CD4-positive, alpha-beta T cell treated with Interleukin-4 for 1 hour (primary cell): ENCODE measurements around the gene SYTL3.
"Not testable (repeated sequence)": the region's sequence is repeated elsewhere in the genome, so short reads cannot be mapped to it uniquely, and the experiment has no call there.

ENCODE experiments used
- DNase-seq, 2 donors: peaks; one replicate each; pipeline ENCODE4 v3.0.0-alpha.2; 2020 to 2022

The SYTL3 gene

GRCh38 chr6:158649289-158650143 lies at the start of gene SYTL3:
Gene SYTL3, plus strand, starts transcription at chr6:158650054. Its CDS starts 13,215 bp downstream, at chr6:158663269.
- peak; percentile 93 for DNase-seq

DNA sequence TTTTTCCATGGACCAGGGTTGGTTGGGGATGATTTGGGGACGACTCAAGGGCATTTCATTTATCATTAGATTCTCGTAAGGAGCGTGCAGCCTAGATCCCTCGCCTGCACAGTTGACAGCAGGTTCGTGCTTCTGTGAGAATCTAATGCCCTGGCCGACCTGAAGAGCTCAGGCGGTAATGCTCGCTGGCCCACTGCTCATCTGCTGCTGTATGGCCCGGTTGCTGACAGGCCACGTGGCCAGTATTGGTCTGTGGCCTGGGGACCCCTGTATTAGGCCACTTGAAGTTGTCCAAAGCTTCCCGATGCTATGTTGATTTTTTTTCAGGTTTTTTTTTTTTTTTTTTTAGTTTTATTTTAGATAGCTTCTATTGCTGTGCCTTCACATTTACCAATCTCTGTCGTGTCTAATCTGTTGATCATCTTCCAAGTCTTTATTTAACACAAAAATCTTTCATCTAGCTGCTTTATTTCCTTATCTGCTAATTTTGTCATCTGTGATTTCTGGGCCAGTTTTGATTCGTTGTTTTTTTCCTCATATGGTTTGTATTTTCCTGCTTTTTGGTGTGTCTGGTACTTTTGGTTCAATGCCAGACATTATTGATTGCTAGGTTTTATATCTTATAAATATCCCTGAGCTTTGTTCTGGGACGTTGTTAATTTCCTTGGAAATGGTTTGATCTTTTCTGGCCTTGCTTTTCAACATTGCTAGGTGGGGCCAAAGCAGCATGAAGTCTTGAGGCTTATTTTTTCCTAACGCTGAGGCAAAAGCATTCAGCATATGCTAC lies 46.4 kb upstream of the SYTL3 start:
- no peak for DNase-seq

DNA sequence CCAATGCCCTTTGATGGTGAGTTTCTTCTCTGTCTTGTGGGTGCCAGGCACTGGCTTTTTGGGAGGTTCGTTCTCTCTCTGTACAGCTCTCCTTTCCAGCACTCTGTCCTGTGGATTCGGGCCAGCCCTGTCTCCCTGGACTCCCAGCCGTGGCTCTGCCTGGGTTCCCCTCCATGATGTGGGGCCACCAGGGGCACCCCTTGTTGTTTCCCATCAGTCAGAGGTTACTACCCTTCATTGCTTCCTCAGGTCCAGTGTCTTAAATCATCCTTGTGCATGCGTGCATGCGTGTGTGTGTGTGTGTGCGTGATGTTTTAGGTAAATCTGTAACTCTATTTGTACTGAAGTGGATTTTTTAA lies 45.8 kb upstream of the SYTL3 start:
- DNase-seq, result no peak

DNA sequence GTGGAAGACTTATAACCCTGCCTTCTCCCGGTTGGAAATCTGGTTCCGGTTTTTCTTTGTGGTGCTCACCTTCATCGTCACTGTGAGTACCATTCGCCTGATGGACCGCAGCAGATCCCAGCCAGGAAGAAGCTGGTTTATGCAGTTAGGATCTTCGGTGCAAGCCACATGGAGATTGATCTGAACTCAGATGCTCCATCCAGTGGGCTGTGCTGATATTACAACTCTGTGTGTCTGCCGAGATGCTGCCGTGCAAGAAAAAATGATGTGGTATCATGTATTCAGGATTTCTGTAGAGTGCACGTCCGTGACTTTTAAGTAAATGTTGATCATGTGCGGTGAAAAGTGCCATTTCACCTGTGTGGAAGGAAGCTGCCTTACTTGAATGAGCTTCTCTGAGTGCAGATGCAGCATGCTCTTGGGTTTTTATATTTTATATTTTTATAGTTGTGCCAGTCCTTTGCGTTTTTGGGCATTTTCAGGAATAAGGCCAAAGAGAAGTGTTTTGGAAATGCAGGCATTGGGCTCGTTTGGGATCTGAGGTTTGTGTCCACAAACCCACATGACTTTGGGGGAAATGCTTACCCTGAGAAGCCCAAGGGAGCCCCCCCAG lies 44.5 kb upstream of the SYTL3 start:
- peak; percentile 58 to 61 for DNase-seq

DNA sequence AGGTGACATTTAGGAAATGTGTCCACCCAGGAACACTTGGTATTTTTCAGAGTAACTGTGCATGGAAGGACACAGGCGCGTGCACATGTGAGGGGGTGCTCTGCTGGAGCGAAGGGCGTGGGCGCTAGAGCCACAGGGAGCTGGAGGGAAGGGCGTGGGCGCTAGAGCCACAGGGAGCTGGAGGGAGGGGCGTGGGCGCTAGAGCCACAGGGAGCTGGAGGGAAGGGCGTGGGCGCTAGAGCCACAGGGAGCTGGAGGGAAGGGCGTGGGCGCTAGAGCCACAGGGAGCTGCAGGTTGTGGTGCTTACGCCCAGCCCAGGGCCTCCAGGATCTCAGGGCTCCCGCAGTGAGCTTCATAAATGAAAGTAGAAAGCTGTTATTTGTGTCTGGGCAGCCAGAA lies 43.8 kb upstream of the SYTL3 start:
- not testable (repeated sequence) for DNase-seq

GRCh38 chr6:158606935-158607334 lies 42.9 kb upstream of the SYTL3 start:
- no peak for DNase-seq

GRCh38 chr6:158607411-158608170 lies 42.3 kb upstream of the SYTL3 start:
- no peak for DNase-seq

- DNase-seq, result no peak
These were observed 41.6 kb upstream of the SYTL3 start for GRCh38 chr6:158608221-158608620.

GRCh38 chr6:158609455-158610155 lies 40.2 kb upstream of the SYTL3 start:
- no peak for DNase-seq

GRCh38 chr6:158610319-158610968 lies 39.4 kb upstream of the SYTL3 start:
- DNase-seq, result no peak

- DNase-seq, result no peak
These were observed 38.8 kb upstream of the SYTL3 start for GRCh38 chr6:158611039-158611438.

- DNase-seq, result no peak
These were observed 38.1 kb upstream of the SYTL3 start for GRCh38 chr6:158611541-158612370.

- DNase-seq, result not testable (repeated sequence)
These were observed 35.2 kb upstream of the SYTL3 start for GRCh38 chr6:158614606-158615005.

DNA sequence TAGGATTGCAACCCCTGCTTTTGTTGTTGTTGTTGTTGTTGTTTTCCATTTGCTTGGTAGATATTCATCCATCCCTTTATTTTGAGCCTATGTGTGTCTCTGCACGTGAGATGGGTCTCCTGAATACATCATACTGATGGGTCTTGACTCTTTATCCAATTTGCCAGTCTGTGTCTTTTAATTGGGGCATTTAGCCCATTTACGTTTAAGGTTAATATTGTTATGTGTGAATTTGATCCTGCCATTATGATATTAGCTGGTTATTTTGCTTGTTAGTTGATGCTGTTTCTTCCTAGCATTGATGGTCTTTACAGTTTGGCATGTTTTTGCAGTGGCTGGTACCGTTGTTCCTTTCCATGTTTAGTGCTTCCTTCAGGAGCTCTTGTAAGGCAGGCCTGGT lies 31.6 kb upstream of the SYTL3 start:
- not testable (repeated sequence) for DNase-seq

DNA sequence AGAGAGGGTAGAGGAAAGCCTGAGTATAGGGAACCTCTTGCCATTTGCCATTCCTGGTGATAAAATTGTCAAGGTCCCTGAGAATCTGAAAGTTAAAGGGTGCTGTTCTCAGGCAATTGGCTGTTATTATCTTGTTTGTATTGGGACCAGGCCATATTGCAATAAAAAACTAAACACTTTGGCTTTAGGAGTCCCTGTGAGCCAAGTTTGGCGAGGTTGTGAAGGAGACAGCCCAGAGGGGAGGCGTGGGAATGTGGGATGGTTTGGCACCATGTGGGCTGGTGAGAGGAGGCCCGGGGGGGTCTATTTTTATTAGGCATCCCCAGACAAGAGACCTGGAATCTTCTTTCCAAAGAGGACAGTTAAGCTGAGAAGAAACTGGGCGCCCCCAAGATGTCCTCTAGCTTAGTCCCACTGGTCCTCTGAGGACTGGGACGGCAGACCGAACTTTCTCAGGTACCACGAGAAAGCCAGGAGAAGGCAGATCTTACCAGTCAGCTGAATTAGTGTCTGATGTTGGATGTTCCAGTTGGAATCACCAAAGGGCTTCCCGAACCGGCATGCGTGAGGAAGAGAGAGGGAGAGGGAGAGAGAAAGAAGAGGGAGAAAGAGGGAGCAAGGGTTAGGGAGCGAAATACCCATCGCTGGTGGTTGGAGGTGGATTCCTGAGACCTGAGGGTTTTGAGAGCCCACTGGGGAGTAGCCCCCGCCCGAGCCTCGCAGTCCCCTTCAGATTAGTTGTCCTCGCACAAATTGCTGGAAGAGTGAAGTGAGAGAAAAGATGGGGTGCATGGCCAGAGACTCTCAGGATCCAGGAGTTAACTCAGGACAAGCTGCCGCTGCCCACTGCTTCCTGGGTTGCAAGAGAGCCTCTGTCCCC lies 29.7 kb upstream of the SYTL3 start:
- no peak for DNase-seq

DNA sequence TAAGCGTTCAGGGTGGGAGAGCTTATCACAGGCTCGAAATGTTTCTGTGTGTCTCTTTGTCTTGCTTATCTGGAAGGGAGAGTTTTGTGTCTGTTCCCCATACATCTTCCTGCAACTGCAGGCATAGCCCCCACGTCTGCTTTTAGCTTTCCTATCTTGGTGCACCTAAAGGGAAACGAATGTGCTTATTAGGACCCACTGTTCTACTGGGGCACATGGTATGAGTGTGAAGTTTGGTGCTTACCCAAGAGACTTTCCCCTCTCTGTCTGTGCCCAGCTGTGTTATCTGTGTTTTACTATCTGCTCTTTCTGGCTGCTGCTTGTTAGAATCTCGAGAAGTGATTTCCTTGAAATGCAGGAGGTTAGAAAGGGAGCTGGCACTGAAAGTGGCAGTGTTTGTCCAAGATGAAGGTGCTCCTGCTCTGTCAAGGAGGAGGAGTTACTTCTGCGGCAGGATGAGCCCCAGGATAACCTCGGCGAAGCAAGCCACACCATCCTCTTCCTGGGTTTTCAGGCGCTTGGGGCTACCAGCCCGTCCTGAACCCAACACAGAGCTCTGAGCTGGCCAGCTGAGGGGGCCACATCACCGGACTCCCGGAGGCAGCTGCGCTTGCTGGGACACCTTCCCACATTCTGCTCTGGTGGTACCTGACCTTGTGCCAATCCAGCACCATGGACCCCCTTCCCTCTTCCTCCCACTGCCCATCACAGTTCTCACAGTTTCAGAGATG lies 28.7 kb upstream of the SYTL3 start:
- DNase-seq, result no peak

DNA sequence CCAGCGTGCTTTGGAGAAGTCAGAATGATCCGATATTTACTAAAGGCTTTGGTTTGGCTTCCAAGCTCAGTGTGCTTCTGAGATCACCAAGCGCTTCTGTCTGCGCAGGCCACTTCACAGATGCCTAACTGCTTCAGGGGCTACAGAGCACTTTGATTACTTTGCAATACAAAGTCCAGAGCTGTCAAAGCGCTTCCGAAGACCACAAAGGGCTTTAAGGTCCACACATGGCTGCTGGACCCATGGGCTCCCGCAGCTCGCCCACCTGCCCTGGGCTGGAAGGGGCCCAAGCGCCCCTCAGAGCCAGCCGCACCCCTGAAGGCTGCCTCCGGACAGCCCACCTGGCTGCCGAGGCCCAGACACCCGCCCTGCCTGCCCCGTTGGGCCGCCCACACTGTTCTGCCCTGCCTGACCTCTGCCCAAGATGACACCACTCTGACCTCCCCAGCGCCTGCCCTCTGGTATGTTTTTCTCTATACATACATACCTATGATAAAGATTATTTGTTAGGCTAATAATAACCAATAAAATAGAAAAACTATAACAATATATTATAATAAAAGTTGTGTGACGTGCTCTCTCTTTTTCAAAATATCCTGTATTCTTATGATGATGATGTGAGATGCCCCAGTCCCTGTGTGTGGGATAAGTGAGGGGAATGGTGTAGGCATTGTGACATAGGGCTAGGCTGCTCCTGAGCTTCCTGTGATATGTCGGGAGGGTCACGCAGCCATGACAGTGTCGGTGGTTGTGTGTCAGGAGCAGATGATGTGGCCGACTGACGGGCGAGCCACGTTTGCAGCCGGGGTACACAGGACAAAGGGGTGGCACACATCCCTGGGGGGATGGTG lies 27.9 kb upstream of the SYTL3 start:
- DNase-seq, result no peak
